HG02870 (cell line): ENCODE data around the gene CDIPT.
"Not testable (repeated sequence)": the region's sequence is repeated elsewhere in the genome, so short reads cannot be mapped to it uniquely, and the experiment has no call there.

ENCODE experiments used
- ATAC-seq: cut with Tn5 transposase; IDR thresholded peaks from one replicate; pipeline ENCODE4 v1.9.1; 2021; ENCODE audit warnings: mild to moderate bottlenecking, moderate library complexity; ENCODE audit not compliant: unreplicated experiment

Gene CDIPT, protein sequence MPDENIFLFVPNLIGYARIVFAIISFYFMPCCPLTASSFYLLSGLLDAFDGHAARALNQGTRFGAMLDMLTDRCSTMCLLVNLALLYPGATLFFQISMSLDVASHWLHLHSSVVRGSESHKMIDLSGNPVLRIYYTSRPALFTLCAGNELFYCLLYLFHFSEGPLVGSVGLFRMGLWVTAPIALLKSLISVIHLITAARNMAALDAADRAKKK

GRCh38 chr16:29862884-29863668 lies at the start of gene CDIPT:
Gene CDIPT (minus strand): TSS chr16:29863226. CDS start chr16:29862857, 369 bp downstream.
- ATAC-seq: peak; percentile 87

GRCh38 chr16:29912087-29912486 lies 49.1 kb upstream of the CDIPT start:
- ATAC-seq: no peak

DNA sequence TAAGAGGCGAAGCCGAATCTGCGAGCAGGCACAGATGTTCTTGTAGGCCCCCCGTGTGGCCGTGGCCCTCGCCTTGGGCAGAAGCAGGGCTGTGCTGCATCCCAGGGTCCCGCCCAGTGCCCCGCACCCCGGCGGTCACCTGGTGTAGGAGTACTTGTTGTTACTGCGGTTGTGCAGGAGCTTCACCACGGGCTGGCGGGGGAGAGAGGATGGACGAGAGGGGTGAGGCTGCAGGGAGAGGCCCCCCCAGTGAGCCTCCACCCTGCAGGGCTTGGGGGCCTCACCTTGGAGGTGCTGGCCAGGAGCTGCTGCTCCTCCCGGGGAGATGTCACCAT lies 48.6 kb upstream of the CDIPT start:
- no peak for ATAC-seq

GRCh38 chr16:29910819-29911675 lies 48.0 kb upstream of the CDIPT start:
- ATAC-seq: no peak

- not testable (repeated sequence) for ATAC-seq
Observed at GRCh38 chr16:29909851-29910250, 46.8 kb upstream of the CDIPT start.

DNA sequence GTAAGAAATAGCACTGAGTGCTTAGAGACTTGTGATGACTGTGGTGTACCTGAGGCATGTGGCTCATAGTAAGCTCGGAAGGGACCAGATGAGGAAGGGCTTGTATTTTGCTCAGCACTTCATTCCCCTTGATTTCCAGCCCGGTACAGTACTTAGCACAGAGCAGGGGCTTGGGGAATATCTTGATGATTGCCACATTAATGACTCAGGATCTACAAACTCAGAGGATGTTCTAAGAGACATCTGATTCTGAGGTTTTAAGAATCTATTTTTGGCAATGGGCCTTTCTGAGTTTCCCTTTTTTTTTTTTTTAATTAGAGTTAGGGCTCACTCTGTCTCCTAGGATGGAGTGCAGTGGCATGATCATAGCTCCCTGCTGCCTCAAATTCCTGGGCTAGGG lies 46.4 kb upstream of the CDIPT start:
- no peak for ATAC-seq

DNA sequence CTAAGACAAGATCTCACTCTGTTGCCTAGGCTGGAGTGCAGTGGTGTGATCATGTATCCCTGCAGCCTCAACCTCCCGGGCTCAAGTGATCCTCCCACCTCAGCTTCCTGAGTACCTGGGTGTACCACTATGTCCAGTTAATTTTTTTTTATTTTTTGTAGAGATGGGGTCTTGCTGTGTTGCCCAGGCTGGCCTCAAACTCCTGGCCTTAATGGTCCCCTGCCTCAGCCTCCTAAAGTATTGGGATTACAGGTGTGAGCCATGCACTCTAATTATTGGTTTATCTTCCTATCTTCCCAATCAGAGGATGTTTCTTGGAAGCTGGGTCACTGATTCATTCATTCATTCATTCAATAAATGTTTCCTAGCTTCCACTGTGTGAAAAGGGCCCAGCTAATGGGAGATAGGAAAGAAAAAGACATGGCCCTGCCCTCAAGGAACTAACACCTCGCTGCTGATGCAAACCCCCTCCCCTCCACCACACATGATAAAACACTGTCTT lies 45.7 kb upstream of the CDIPT start:
- no peak for ATAC-seq

DNA sequence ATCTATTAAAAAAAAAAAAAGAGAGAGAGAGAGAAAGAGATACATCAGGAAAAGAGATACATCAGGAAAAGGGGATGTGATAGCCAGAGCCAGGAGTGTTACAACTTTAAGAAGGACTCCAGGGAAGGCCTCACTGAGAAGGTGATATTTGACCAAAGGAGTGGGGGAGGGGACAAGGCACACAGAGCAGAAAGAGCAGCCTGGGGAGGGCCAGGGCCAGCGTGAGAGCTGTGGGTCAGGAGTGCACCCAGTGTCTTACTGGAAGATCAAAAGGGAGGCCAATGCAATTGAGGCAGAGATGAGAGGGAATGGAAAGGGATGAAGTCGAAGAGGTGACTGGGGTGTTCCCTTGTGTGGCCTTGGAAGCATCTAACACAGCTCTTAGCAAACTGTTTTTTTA lies 44.9 kb upstream of the CDIPT start:
- no peak for ATAC-seq

DNA sequence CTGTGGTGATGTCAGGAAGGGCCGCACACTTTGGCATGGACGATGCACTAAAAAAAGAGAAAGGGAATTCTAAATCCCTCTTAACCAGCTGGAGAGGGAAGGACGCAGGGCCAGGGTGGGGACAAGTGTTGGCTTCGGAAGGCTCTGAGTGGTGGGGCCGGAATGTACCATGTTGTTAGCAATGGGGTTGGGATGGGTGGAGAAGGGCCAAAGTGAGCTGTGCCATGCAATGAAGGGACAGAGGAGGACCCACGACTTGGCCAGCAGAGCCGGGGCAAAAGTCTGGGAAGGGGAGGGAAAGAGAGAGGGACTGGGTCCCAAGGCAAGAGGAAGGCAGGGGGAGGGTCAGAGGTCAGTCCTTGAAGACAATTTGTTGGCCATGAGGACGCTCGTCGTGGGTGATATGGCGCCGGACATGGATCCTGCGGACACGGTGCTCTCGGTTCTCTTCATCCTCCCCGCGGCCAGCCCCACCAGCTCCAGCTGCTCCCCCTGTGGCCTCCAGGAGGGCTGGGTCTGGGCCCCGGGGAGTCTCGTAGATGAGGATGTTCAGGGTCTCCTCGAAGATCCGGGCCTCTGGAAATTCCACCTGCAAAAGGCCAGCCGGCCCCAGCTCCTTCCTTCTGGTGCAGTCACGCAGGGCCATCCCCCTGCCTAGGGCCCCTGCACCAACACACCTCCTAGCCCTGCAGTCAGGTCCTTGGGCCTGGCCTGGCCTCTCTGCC lies 43.7 kb upstream of the CDIPT start:
- ATAC-seq: no peak

DNA sequence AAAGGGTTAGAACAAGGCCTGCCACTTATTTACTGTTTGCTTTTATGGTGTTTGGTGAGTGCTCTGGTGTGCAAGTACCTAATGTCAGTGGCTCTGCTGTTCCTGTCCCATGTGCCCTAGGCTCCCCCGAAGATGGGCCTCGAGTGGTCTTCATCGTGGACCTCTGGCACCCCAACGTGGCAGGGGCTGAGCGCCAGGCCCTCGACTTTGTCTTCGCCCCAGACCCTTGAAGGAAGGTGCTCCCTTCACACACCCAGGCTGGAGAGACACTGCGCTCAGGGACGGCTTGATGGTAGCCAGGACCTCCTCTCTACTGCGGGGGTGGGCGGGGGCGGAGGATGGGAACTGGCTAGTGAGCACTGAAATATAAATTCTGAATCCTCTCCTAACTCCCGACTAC lies 42.6 kb upstream of the CDIPT start:
- no peak for ATAC-seq

GRCh38 chr16:29904947-29905346 lies 41.9 kb upstream of the CDIPT start:
- no peak for ATAC-seq

GRCh38 chr16:29903590-29903989 lies 40.6 kb upstream of the CDIPT start:
- ATAC-seq: no peak

GRCh38 chr16:29901607-29901945 lies 38.5 kb upstream of the CDIPT start:
- ATAC-seq: no peak

GRCh38 chr16:29900888-29901606 lies 38.0 kb upstream of the CDIPT start:
- ATAC-seq: no peak

DNA sequence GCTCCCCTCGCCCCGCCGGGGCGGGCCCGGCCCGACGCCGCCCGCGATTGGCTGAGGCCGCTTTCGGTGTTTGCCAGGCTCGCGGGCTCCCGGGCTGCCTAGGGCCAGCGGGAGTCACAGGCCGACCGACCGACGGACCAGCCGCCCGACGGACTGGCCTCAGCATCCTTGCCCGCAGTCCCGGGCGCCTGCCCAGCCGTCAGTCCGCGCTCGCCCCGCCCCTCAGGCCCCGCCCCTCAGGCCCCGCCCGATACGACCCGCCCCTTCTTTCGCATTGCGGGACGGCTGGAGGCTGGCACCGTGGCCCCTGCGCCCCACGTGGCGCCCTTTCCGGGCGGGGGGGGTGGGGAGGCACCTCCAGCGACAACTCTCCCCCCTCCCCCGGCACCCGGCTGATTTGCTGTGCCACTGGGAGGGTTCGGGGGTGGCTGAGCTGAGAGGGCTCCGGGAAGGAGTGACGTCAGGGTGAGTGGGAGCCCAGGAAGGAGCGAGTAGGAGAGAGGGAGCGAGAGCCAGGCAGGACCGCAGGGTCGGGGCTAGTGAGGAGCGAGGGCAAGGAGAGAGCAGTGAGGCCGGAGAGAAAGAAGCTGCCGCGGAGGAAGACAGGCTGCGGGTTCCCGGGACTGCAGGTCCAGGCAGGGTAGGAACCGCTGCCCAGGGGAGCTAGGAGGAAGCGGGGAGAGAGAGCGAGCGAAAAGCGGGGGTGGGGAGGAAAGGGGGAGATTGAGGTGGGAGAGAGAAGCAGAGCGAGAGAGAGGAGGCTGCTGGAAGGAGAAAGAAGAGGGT lies 37.3 kb upstream of the CDIPT start, which contains the start of gene ASPHD1:
ASPHD1 (plus strand) TSS at position 387 of the 786 bp plus-strand sequence. CDS start 484 bp downstream, outside the sequence.
- no peak for ATAC-seq

GRCh38 chr16:29899516-29900101 lies 36.6 kb upstream of the CDIPT start, which contains the start of gene SEZ6L2:
Gene SEZ6L2 (minus strand): TSS chr16:29899550. CDS start chr16:29899019, 531 bp downstream.
- no peak for ATAC-seq

DNA sequence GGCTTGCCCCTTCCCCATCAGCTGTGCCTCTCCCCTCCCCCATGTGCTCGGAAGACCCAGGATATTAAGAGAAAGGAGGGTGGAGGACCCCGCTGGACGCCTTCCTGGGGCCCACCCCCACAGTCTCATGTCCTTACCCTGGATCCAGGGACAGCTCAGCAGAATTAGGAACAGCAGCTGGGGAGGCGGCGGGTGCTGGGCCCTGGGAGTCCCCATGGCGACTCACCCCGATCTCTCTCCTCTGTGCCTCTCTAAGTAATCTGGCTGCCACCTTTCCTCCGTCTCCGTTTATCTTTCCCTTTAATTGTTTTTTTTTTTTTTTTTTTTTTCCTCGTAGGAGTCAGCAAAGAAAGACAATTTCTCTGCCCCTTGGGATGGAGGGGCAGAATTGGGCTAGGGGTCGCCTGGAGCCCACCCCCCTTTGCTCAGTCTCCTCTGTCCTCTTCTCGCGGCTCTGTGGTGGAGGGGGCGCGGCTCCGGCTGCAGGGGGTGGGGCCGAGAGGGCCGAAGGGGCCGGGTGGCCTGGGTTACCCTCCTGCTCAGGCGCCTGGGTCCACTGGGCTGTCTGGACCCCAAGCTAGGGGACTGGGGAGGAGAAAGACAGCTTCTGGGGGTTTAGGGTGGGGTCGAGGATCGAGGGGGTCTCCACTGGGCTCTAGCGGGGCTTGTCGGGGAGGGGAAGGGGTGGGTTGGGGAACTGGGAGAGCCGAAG lies 35.9 kb upstream of the CDIPT start:
- no peak for ATAC-seq

DNA sequence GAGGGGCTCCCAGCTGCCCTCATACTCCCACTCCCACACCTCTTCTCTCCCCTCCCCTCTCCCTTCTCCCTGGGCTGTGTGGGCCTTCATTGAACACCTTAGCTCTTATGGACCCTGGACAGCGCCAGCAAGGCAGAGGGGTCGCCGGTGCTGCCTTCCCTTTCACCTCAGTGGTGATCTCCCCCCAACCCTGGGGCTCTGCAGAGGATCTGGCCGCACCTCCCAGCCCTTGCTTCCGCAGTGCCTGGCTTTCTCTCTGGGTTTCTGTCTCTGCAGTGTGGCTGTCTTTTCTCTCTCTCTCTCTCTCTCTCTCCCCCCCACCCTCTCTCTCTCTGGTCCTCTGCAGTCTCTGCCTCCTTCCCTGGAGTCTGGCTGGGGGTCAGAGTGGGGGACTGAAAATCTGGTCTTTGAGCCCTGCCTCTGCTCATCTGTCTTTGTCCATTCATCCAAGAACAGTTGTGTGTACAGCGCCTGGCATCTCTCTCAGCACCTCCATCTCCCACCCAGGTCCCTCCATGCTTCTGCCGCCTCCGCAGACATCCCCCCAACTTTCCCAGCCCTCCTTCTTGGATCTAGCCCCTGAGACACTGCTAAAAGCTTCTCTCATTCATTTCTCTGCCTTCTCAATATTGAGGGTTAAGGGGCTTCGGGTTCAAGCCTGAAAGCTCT lies 35.2 kb upstream of the CDIPT start:
- no peak for ATAC-seq
